HG03442 (cell line): ENCODE measurements around the gene CACNG4.

ENCODE experiments used
- ATAC-seq: cut with Tn5 transposase; IDR thresholded peaks from one replicate; pipeline ENCODE4 v1.9.1; 2021; ENCODE audit warnings: mild to moderate bottlenecking, moderate library complexity; ENCODE audit not compliant: unreplicated experiment

Gene CACNG4

GRCh38 chr17:66943484-66943883, 21.0 kb upstream of the CACNG4 start:
- ATAC-seq = no peak

GRCh38 chr17:66944351-66945146, 20.0 kb upstream of the CACNG4 start:
- ATAC-seq = no peak

- no peak for ATAC-seq
Measured at GRCh38 chr17:66945147-66945835, 19.2 kb upstream of the CACNG4 start.

GRCh38 chr17:66946251-66946650, 18.3 kb upstream of the CACNG4 start:
- no peak for ATAC-seq

- ATAC-seq = no peak
Measured at GRCh38 chr17:66947311-66947710, 17.2 kb upstream of the CACNG4 start.

- no peak for ATAC-seq
Measured at GRCh38 chr17:66948061-66948750, 16.3 kb upstream of the CACNG4 start.

- no peak for ATAC-seq
Measured at GRCh38 chr17:66949501-66949900, 15.0 kb upstream of the CACNG4 start.

- peak; percentile 49 for ATAC-seq
Measured at GRCh38 chr17:66950325-66950724, 14.2 kb upstream of the CACNG4 start.

GRCh38 chr17:66950886-66951604, 13.5 kb upstream of the CACNG4 start:
- ATAC-seq = no peak

- ATAC-seq = no peak
Measured at GRCh38 chr17:66951605-66951953, 12.9 kb upstream of the CACNG4 start.

- no peak for ATAC-seq
Measured at GRCh38 chr17:66952031-66952524, 12.4 kb upstream of the CACNG4 start.

GRCh38 chr17:66952681-66953629, 11.6 kb upstream of the CACNG4 start:
- no peak for ATAC-seq

GRCh38 chr17:66953630-66954020, 10.9 kb upstream of the CACNG4 start:
- no peak for ATAC-seq

GRCh38 chr17:66954632-66955031, 9.9 kb upstream of the CACNG4 start:
- no peak for ATAC-seq

GRCh38 chr17:66955821-66956220, 8.7 kb upstream of the CACNG4 start:
- ATAC-seq = no peak

- no peak for ATAC-seq
Measured at GRCh38 chr17:66956941-66957340, 7.6 kb upstream of the CACNG4 start.

- ATAC-seq = no peak
Measured at GRCh38 chr17:66957343-66957742, 7.2 kb upstream of the CACNG4 start.

GRCh38 chr17:66957951-66958579, 6.4 kb upstream of the CACNG4 start:
- ATAC-seq = no peak

GRCh38 chr17:66959641-66960375, 4.7 kb upstream of the CACNG4 start:
- no peak for ATAC-seq
